ENCODE results near the gene IFT81.
A peak's percentile ranks its signal among the peaks of the same experiment; 100 is the strongest.
"Not testable (repeated sequence)": the region's sequence is repeated elsewhere in the genome, so short reads cannot be mapped to it uniquely, and the experiment has no call there.

The IFT81 gene

GRCh38 chr12:110246636-110247339, 122.6 kb downstream of the IFT81 start:
- no peak for DNase-seq

DNA sequence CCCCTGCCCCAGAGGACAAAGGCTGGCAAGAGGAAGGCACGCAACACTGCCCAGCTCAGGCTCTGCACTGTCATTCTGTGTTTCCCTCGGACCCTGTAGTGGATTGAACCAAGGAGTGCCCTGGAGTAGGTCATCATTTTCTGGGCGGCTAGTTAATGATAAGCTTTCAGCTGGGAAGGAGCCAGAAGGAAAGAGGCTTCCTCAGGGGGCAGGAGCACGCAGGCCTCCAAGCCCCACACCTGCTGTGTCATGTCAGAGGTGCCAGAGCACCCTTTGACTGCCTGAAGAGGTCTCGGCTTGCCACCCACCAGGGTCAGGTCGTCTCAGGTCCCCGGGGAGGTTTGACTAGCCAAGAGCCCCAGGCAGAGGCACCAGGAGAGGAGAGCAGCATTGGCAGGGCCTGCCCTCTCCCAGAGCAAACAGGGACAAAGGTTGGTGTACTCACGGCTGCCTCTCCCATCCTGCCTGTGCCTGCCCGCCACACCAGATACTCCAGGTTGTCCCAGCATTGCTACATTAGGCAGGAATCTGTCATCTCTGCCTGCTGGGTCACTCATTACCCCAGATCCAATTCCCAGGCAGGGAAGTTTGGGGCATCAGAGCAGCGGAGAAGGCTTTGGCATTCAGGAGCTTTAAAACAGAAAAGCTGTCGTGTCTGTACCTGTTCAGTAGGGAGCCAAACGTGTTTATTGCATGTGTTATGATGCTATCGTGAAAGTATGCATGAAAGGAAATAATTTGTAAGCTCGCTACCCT, 123.4 kb downstream of the IFT81 start:
- peak; percentile 70 for DNase-seq

DNA sequence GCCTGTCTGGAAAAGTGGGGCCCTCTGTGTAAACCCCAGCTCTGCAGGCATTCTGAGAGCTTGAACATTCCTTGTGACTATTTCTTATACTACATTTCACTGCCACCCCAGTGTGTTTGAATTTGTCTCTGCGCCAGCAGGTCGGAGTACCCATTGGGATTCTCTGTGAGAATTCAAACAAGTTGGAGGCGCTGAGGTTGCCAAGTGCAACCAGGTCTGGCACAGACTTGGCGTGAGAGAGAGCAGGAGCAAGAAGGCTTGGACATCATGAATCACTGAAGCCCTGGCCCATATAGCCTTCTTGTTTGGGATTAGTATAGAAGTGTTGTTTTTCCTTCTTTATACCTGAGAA, 123.9 kb downstream of the IFT81 start:
- no peak for DNase-seq

DNA sequence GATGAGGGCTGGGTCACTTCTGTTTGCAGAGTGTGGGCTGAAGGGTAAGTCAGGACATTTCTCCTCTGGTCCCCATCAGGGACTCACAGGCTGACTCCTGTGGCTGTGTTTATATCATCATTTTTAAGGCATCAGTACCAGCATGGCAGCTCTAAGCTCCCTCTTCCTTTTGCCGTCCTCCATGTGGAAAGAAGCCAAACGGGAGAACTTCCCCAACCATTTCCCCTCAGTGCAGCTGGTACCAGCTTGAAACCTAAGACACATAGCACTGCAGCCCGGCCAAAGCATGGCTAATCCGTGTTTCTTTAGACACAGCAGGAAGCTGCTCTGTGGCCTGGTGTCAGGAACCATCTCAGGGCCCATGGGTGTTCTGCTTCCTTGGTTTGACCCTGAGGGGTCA, 124.9 kb downstream of the IFT81 start:
- no peak for DNase-seq

DNA sequence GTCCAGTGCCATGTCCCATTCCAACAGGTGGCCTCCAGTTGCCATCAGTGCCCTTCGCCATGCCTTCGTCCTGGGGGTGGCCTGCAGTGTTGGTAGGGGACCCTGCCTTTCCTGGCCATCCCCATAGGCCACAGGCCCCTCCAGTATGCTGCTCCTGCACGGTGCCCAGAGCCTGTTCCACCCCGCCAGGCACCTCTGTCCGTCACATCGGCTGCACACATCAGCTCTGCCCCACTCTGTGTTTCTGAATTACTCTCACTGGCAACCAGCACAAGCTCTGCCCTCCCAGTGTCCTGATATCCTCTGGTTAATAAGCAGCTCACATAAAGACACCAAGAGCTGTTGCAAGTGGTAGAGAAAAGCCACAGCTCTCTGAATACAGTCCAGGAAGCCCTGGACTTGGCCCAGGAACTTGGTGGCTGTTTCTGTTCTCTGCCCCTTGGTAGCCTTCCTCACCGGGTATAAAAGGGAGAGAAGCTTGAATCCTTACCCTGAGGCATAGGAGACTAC, 125.6 kb downstream of the IFT81 start:
- peak; percentile 42 for DNase-seq

GRCh38 chr12:110251381-110251780, 127.2 kb downstream of the IFT81 start:
- no peak for DNase-seq

GRCh38 chr12:110252716-110253115, 128.6 kb downstream of the IFT81 start:
- no peak for DNase-seq

- DNase-seq, result no peak
Observed at GRCh38 chr12:110253176-110253575, 129.0 kb downstream of the IFT81 start.

DNA sequence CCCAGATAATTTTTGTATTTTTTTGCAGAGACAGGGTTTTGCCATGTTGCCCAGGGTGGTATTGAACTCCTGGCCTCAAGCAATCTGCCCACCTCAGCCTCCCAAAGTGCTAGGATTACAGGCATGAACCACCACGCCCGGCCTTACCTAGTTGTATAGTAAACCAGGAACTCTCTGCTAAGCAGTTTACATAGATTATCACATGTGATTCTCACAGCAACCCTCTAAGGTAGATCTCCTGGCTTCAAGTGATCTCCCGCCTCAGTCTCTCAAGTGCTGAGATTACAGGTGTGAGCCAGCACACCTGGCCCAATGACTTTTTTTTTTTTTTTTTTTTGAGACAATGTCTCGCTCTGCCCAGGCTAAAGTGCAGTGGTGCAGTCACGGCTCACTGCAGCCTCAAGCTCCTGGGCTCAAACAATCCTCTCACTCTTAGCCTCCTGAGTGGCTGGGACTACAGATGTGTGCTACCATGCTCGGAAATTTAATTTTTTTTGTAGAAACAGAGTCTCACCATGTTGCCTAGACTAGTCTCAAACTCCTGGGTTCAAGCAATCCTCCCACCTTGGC, 130.9 kb downstream of the IFT81 start:
- no peak for DNase-seq

DNA sequence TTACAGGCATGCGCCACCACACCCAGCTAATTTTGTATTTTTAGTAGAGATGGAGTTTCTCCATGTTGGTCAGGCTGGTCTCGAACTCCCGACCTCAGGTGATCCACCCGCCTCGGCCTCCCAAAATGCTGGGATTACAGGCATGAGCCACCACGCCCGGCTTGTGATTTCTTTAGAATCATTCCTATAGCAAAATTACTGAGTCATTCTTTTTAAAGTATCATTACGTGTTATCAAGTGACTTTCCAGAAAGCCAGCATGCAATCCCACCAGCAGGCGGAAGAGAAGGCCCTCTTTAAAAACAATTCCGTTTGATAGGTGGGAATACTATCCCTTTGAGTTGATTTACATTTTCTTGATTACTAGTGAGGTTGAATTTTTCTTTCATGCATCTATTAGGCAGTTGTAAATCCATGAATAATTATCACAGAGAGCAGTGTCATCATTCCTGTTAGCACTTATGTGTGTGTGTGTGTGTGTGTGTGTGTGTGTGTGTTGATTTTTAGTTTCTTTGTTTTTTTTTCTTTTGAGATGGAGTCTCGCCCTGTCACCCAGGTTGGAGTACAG, 131.8 kb downstream of the IFT81 start:
- not testable (repeated sequence) for DNase-seq

DNA sequence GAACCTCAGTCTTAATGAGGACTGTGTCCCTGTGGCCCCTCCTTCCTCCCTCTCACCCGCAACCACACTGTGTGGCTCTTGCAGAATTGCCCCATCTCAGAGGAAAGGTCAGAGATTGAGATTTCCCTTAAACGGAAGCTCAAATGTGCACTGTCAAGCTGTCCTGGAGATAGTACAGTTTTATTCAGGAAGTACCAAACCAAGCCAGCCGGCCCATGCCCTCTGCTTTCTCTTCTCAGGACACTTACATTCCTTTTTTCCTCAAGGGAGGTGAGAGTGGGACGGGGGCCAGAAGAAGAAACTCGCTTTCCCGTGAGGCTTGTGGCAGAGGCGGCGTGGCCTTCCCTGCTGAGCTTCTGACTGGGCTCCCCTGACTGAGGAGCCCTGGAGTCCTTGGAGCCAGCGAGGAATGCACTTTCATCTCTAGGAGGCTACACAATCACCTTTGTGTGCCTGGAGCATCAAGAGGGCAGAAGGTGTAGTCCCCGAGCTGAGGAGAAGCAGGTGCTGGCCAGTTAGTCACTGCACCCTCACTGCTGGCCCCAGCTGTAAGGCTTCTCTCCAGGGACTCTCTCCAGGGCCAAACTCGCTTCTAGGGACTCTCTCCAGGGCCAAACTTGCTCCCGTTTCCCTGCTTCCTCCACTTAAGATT, 132.7 kb downstream of the IFT81 start:
- no peak for DNase-seq

GRCh38 chr12:110258466-110258865, 134.3 kb downstream of the IFT81 start:
- DNase-seq, result no peak

DNA sequence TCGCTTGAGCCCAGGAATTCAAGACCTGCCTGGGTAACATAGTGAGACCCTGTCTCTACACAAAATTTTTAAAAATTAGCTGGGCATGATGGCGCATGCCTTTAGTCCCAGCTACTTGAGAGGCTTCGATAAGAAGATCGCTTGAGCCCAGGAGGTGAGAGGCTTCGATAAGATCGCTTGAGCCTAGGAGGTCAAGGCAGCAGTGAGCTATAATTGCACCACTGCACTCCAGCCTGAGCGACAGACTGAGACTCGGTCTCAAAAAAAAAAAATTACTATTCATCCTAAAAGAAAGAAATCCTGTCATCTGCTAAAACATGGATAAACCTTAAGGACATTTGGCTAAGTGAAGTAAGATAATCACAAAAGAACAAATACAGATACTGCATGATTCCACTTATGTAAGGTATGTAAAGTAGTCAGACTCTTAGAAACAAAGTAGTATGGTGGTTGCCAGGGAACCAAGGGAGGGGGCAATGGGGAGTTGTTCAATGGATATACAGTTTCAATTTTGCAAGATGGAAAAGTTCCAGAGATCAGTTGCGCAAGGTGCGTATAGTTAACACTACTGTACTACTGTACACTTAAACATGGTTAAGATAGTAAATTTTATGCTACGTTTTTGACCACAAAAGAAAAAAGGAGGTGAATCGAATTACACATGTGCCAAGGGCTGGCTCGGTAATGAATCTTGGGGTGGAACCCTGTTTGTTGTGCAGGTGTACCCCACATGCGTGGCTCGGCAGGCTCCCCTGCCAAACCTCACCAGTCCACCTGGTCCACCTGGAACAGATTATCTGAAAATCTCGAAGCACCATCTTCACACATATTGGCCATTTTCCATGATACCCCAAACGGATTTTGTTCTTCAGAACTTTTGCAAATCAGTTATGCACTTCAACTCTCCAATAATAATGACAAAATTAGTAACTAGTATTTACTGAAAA, 138.6 kb downstream of the IFT81 start:
- DNase-seq, result no peak

DNA sequence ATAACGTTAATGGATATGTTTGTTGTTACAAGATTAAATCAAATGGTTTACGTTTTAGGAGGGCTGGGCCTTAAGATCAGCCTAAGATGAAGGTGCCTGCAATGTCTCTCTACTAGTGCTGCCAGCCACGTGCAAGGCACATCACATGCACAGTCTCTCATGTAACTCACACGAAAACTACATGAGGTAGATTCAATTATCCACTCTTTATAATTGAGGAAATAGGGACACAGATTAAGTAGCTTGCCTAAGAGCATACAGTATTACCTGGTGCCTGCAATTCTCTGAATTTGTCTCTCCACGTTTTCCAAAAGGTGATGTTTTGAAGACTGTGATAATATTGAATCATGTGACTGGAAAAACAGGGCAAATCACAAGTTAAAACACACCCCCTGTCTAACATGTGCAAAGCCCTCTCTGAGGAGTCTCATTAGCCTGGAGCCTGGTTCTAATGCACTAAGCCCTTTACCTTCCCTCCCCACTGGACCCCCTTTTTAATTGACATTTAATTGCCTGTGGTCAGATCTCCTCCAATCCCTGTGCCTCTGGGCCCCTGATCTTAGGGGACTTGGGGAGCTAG, 142.3 kb downstream of the IFT81 start:
- DNase-seq, result no peak

DNA sequence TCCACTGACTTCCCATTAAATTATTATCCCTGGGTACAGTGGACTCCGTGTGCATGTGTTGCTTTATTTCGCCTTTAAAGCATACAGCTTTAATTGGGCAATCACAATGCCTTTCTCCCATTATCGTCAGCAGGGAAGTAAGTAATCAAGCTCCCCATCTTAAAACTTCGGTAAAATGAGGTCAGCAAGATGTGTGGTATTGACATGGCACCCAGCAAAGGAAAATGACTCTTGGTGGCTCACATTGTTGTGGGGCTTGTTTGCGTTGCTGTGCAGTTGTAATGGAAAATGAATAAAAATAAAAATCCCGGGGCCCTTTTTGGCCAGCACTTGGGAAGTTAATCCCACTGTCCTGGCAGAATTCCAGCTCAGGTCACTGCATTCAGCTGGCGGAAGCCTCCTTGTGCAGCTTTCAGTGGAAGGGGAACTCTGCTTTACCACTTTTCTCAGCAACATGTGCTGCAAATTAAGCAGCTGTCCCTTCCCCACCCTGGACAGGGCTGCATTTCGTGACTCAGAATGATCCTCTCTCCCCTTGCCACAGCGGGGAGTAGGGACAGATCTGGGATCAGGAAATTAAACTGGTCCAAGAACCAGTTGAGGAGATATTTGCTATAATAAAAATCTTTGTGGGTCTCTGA, 142.9 kb downstream of the IFT81 start:
- peak; percentile 41 for DNase-seq

Measured in right kidney (tissue), 1 donor.